GM18526 (cell line): ENCODE data around the gene SLC22A5.

Experiments used
- POLR2A ChIP-seq: IDR thresholded peaks from 3 replicates; pipeline ENCODE4 v1.6.1; 2011; ENCODE audit not compliant: insufficient read length; ENCODE audit errors: extremely low read depth

Gene SLC22A5

DNA sequence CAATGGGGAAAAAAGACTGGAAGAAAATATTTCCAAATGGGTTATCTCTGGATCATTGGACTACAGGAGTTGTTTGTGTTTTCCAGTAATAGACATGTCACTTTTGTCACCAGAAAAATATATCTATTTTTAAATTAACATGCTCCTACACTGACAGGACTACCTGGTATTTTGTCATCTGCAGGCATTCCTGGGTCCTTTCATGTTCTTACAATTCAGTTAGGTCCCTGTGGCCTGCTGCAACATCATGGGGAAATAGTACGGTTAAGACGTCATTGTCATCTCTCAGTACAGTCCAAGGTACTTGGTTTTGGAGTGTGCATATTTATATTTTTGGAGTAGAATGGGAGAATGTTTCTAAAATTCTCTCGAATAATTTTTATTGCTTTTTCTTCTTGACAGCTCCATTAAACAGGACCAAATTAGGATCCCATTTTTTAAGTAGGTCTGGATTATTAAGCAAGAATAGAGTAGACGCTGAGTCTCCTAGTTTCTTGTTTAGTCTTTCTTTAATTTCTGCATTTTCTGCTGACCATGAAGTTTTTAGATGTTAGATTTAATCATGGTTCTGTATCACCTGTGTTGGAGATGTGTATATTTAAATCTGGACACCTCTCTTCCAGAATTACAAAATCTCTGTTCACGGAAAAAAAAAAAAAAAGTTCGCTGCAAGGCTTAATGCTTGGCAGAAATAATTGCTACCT is 46.9 kb downstream of the SLC22A5 start:
- no peak for TF ChIP-seq POLR2A

DNA sequence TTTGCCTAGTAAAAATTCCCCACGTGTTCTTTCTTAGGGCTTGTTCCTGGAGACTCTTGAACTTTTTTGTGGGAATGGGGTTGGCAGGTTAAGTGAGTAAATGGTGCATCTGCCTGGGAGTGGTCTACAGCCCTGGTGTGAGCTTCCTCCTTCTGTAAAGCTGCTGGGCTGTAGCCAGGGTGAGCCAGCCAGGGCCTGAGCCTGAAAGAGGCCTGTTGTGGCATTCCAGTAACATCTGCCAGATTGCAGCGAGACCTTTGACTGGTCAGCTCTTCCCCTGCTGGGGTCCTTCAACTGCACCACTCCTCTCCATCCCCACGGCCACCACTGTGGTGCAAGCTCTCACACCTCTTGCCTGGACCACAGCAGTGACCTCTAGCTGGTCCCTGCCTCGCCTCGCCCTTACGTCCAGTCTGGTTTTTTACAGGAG is 47.5 kb downstream of the SLC22A5 start:
- no peak for TF ChIP-seq POLR2A

DNA sequence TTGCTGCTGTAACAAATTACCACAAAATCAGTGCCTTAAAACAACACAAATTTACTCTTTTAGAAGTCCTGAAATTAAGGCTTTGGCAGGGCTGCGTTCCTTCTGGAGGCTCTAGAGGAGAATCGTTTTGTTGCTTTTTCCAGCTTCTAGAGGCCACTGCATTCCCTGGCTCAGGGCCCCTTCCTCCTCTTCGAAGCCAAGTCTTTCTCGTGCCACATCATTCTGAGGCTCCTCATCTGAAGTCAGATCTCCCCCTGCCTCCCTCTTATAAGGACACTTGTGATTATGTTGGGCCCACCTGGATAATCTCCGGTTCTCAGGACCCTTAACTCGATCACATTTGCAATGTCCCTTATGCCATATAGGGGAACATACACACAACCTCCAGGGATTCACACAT is 48.0 kb downstream of the SLC22A5 start:
- TF ChIP-seq POLR2A: no peak

- TF ChIP-seq POLR2A: no peak
Observed at GRCh38 chr5:132417889-132418485, 48.5 kb downstream of the SLC22A5 start.

GRCh38 chr5:132418881-132419280 is 49.4 kb downstream of the SLC22A5 start:
- TF ChIP-seq POLR2A: no peak

- no peak for TF ChIP-seq POLR2A
Observed at GRCh38 chr5:132419502-132420468, 50.3 kb downstream of the SLC22A5 start.

DNA sequence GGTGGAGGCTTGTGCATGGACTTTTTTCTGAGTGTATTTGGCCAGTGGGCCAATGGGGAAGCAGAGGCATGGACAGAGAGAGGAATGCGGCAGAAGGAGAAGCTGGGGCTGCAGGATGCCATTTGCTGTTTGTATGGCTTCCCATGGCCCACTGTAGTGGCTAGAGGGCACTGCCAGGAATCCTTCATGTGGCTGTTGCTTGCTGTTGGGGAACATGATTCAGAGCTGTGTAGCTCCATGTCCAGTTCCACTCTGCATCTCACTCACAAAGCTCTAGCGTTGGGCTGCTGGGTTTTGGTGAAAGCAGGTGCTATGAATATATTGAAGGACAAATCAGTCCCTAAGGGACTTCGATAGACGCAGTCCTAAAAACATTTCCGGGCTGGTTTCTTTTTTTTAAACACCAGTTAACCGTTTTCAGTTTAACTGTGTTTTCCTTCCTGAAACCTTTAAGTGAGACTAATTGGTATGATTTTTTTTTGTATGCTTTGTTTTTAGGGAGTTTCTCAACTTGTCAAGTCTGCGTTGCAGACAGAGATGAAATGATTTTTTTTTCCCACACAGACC is 51.3 kb downstream of the SLC22A5 start:
- TF ChIP-seq POLR2A: peak; percentile 24

- no peak for TF ChIP-seq POLR2A
Observed at GRCh38 chr5:132421462-132421861, 52.0 kb downstream of the SLC22A5 start.

DNA sequence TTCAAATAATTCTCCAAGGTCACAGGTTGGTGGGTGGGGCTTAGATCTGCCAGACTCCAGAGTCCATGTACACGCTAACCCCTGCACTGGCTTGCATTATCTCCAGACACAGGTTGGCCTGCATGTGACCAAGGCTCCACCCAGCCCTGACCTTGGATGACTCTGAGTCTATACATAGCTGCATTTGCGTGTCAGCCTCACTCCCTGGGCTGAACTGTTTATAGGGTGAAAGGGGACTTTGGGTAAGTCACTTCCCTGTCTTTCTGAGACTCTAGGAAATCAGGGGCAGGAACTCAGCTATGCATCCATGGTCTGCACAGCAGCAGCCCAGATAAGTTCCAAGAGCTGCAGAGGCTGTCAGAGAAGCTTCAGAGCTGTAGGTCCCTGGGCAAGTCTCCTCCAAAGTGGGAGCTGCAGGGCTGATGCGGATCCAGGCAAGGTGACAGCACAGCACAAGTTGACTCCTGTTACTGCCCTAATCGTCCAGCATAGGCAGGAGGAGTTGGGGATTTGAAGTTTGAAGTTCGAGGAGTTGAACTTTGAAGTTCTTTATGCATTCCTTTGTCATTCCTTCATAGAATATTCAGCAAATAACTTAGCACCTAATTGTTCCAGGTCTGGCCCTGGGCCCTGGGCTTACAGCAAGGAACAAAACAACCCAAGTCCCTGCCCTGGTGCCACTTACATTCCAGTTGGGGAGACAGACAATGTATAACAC is 53.4 kb downstream of the SLC22A5 start:
- TF ChIP-seq POLR2A: no peak

GRCh38 chr5:132423438-132423898 is 54.0 kb downstream of the SLC22A5 start:
- TF ChIP-seq POLR2A: no peak

GRCh38 chr5:132424167-132424880 is 54.8 kb downstream of the SLC22A5 start:
- no peak for TF ChIP-seq POLR2A

DNA sequence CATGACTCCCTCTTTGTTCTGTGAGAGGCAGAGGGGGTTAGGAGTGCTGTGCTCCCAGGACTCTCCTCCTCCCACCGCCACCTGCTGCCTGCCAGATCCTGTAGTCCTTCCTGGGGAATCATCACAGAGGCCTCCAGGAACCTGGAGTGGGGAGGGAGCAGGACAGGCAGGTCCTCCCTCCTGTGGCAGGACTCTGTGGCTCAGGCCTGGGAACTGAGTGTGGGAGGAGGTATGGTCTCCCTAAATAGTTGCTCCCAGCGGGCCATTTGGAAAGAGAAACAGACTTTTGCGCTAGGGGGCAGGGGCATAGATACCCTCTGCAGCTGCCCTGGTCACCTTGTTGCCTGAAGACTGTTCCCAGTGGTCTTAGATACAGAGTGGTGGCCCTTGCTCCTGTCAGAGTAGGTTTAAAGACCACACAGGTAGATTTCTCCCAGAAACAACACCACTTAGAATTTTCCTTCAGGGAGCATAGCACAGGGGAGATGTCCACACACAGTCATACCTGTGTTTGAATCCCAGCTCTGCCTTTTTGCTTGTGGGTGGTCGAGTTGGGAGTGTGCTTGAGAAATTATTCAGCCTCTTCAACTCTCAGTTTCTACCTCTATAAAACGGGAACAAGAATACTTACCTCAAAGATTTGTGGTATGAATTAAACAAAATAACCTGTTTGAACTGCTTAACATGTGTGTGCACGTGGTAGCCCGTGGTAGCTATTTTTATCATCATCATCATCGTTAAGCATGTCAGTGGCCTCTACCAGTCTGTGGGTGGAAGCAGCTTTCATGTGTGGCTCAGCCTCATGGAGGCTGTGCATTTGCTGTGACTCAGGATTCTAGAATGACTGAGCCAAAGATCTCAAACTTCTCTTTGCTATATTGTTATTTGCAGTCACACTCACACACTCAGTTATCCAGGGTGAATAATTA is 55.8 kb downstream of the SLC22A5 start:
- TF ChIP-seq POLR2A: peak; percentile 51

- no peak for TF ChIP-seq POLR2A
Observed at GRCh38 chr5:132425975-132426524, 56.5 kb downstream of the SLC22A5 start.
